DMS 273 (cell line): ENCODE data around the gene TRIM66.

ENCODE experiments used
- DNase-seq: peaks from one replicate; lab custom pipeline; 2025; ENCODE audit not compliant: unreplicated experiment; lab: John Stamatoyannopoulos, UW

Gene TRIM66

GRCh38 chr11:8715501-8715900 lies 33.0 kb upstream of the TRIM66 start:
- no peak for DNase-seq

- no peak for DNase-seq
Observed at GRCh38 chr11:8714622-8715225, 32.3 kb upstream of the TRIM66 start.

GRCh38 chr11:8713760-8714454 lies 31.4 kb upstream of the TRIM66 start:
- DNase-seq, result no peak

- DNase-seq, result no peak
Observed at GRCh38 chr11:8712506-8712905, 30.0 kb upstream of the TRIM66 start.

GRCh38 chr11:8711895-8712442 lies 29.5 kb upstream of the TRIM66 start:
- DNase-seq, result no peak

- no peak for DNase-seq
Observed at GRCh38 chr11:8709777-8710176, 27.3 kb upstream of the TRIM66 start.

- peak; percentile 69 for DNase-seq
Observed at GRCh38 chr11:8709002-8709672, 26.7 kb upstream of the TRIM66 start.

- DNase-seq, result peak; percentile 40
Observed at GRCh38 chr11:8707541-8708191, 25.2 kb upstream of the TRIM66 start.

GRCh38 chr11:8706673-8707432 lies 24.4 kb upstream of the TRIM66 start:
- DNase-seq, result no peak

- no peak for DNase-seq
Observed at GRCh38 chr11:8705146-8705545, 22.7 kb upstream of the TRIM66 start.

GRCh38 chr11:8704136-8704535 lies 21.7 kb upstream of the TRIM66 start:
- DNase-seq, result no peak

- DNase-seq, result no peak
Observed at GRCh38 chr11:8702598-8702915, 20.1 kb upstream of the TRIM66 start.

- no peak for DNase-seq
Observed at GRCh38 chr11:8701891-8702597, 19.6 kb upstream of the TRIM66 start.

GRCh38 chr11:8699903-8700302 lies 17.4 kb upstream of the TRIM66 start:
- no peak for DNase-seq

- DNase-seq, result no peak
Observed at GRCh38 chr11:8698917-8699441, 16.5 kb upstream of the TRIM66 start.

- no peak for DNase-seq
Observed at GRCh38 chr11:8698379-8698851, 15.9 kb upstream of the TRIM66 start.

- no peak for DNase-seq
Observed at GRCh38 chr11:8697054-8697453, 14.6 kb upstream of the TRIM66 start.

- no peak for DNase-seq
Observed at GRCh38 chr11:8694137-8694536, 11.7 kb upstream of the TRIM66 start.

- DNase-seq, result no peak
Observed at GRCh38 chr11:8693555-8693954, 11.1 kb upstream of the TRIM66 start.

- DNase-seq, result peak; percentile 11
Observed at GRCh38 chr11:8693010-8693551, 10.6 kb upstream of the TRIM66 start.
